HG02623 (cell line): ENCODE measurements around the gene KLF15.

Source experiments
- ATAC-seq: cut with Tn5 transposase; IDR thresholded peaks from one replicate; pipeline ENCODE4 v1.9.1; 2021; ENCODE audit warnings: moderate library complexity; ENCODE audit not compliant: unreplicated experiment

Gene KLF15

GRCh38 chr3:126389794-126390146, 32.6 kb upstream of the KLF15 start:
- no peak for ATAC-seq

DNA sequence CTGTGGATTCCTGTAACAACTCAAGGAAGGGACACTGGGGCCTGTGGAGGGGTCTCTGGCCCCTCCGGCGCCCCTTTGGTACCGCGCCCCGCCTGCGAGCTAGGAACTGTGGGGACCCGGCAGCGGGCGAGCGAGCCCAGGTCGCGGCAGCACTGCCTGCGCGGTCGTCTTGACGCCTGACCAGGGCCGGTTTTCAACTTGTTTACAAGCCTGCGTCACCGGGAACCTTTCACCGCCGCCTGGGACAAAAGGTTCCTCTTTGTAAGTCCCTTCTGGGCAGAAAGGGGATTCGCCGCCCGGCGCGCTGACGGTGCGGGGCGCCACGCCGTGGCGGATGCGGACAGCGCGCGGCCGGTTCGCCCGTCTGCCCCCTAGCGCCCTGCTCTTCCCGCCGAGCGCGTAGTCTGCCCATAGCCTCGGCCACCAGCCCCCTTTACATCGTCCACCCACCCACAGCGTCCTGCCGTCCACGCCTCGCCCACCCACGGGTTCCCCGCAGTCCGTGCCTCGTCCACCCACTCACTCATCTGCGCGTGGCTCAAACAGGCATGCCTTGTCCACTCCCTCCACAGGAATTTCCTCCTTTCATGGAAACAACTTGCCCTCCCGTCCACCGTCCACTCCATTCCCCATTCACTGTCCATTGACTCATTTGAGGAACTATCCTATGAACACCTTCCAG, 32.0 kb upstream of the KLF15 start:
- no peak for ATAC-seq

DNA sequence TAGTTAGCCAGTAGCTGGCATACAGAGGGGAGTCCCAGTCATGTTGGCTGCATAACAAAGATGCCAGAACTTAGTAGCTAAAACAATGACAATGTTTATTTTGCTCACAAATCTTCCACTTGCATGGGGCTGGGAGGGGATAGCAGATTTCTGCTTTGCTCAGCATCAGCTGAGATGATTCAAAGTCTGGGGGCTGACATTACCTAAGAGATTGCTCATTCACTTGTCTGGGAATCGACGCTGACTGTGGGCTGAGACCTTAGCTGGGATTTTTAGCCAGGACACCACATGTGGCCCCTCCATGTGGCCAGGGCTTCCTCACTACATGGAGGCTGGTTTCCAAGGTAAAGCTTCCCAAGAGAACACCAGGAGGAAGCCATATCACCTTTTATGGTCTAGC, 24.8 kb upstream of the KLF15 start:
- no peak for ATAC-seq

- no peak for ATAC-seq
These were observed 23.0 kb upstream of the KLF15 start for GRCh38 chr3:126380011-126380768.

DNA sequence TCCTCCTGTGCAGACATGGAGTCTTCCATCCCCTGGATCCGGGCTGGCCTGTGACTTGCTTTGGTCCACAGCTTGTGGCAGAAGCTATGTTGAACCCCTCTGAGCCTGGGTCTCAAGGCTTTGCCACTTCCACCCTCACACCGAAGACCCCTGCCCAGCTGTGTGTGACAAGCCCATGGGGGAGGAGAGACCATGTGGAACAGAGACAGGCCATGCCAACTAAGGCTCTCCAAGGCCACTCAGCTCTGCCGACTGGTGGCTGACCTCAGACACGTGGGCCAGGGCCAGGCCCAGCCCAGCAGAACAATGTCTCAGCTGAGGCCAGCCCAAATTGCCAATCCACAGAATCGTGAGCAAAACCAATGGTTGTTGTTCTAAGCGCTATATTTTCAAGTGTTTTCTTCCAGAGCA, 21.1 kb upstream of the KLF15 start:
- no peak for ATAC-seq

- no peak for ATAC-seq
These were observed 20.0 kb upstream of the KLF15 start for GRCh38 chr3:126377211-126377610.

GRCh38 chr3:126376444-126376843, 19.2 kb upstream of the KLF15 start:
- ATAC-seq = no peak

DNA sequence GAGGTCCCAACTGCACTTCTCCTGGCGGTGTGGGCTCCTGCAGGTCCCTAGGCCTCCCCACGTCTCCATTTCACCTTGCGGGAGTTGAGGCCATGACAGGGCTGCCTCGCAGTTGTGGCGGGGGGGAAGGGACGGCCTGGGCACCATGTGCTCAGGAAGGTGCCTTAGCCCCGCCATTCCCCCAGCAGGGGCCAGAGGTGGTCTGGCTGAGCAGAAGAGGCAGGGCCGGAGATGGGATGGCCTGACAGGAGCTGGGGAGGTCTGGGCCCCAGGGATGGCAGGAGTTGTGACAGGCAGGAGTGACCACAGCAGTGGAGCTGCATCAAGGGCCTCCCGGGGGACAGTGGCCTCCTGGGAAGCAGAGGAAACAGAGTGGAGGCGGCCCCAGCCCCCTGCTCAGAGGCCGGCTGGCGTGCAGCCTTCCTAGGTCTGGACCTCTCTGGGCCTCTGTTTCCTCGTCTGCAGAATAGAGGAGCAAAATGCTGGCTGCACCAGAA, 18.7 kb upstream of the KLF15 start:
- ATAC-seq = no peak

- no peak for ATAC-seq
These were observed 16.7 kb upstream of the KLF15 start for GRCh38 chr3:126373682-126374601.

GRCh38 chr3:126373146-126373613, 16.0 kb upstream of the KLF15 start:
- ATAC-seq = no peak

- ATAC-seq = no peak
These were observed 15.4 kb upstream of the KLF15 start for GRCh38 chr3:126372413-126373145.

DNA sequence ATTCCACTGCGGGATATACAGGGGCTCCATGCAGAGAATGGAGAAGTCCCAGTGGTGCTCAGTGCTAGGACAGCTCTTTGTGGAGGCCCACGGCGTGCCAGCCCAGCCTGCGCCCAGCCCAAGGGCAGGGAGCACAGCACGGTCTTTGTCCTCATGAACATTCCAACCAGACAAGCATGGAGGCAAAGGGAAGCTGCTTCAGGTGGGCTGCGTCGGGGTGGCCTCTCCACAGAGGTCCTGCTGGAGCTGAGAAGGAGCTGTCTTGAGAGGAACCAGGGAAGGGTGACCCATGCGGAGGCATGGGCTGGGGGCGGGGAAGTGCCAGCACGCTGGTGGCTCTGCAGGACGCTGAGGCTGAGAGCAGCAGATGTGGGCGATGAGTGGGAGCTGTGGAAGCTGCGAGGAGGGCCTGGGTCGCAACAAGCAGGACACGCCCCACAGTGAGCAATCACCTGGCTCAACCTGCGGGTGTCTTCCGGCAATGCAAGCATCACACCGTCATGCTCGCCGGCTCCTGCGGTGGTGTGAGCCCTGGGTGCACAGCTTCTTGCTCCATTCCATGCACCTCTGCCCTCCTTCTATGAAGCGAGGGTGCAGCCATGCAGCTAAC, 14.0 kb upstream of the KLF15 start:
- no peak for ATAC-seq

DNA sequence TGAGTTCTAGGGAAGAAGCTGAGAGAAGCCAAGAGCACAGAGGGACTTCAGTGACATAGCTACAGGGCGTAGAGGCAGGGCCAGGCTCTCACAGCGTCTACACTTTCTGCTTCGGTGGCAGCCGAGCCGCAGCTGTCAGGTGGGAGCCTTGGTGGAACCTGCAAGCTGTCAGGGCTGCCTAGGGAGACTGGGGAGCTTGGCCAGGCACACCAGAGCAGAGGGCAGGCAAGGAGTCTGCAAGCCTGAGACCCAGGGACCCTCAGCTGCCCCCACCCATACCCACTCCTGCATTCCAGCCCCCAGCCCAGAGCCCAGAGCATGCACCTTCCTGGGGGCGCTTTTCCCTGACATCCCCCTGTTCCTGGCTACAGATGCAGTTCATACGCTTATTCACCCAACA, 13.4 kb upstream of the KLF15 start:
- no peak for ATAC-seq

DNA sequence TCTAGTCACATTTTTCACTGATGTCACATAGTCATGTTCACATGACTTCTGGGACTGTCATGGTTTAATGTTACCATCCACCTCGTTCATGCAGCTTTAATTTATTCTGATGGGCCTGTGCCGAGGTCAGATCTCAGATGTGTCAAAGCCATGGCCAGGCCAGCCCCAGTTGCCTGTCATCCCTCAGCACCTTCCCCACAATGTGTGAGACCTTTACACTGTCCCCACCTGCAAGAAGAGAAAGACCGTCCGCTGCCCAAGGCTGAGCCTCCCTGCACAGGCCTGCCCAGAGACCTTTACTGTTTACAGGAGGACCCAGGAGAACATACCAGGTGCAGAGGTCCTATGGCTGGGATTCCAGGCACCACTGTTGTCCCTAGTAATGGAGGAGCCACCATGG, 12.8 kb upstream of the KLF15 start:
- ATAC-seq = no peak

- no peak for ATAC-seq
These were observed 12.3 kb upstream of the KLF15 start for GRCh38 chr3:126369490-126369889.

GRCh38 chr3:126367316-126367805, 10.2 kb upstream of the KLF15 start:
- ATAC-seq = no peak

DNA sequence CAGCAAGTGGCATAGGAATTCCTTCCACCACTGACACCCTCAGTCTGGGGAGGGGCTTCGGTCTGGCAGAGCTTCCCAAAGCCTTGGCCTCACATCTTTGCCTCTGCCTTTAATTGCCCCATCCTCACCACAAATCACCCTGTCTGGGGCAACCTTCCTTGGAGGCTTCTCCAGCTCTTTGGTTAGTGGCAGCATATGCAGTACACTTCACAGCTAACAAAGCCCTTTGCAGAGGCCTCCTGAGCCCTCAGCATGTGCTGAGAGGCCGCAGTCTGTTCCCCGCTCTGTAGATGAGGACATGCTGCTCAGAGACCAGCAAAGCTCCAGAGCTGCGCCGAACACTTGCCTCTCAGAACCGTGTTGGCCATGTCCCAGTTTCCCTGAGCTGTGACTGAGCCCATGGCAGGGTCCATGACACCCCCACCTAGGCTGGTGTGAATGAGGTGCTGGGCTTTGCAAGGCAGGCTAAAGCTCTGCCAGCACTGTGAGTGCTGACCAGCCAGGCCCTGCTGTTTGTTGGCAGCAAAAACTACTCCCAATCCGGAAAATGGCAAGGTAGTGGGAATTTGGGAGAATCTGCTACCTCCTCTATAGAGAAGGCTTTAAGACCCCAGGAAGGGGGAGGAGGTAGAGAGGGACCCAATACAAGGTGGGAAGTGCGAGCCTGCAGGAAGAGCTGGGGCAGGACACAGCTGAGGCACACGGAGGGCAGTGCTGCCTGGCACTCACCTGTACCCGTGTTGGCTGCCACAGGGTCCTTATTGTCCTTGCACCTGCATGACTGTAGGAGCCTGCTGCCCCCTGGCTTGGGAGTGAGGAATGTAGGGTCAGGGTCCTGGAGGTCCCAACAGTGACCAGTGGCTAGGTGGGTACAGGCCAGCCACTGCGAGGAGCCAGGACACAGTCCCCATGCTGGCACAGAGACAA, 8.4 kb upstream of the KLF15 start:
- no peak for ATAC-seq

- ATAC-seq = no peak
These were observed 7.6 kb upstream of the KLF15 start for GRCh38 chr3:126364731-126365301.
